ENCODE data around the gene TYROBP. TPM values are rescaled to one million over a fixed set of nuclear protein-coding genes. Genes with fewer than 3 reads are reported as not detected.

Gene TYROBP
- polyA plus RNA-seq, 2 of the 4 experiments (the other 2 are of a cell fraction): 0.21 TPM; not detected in 1

DNA sequence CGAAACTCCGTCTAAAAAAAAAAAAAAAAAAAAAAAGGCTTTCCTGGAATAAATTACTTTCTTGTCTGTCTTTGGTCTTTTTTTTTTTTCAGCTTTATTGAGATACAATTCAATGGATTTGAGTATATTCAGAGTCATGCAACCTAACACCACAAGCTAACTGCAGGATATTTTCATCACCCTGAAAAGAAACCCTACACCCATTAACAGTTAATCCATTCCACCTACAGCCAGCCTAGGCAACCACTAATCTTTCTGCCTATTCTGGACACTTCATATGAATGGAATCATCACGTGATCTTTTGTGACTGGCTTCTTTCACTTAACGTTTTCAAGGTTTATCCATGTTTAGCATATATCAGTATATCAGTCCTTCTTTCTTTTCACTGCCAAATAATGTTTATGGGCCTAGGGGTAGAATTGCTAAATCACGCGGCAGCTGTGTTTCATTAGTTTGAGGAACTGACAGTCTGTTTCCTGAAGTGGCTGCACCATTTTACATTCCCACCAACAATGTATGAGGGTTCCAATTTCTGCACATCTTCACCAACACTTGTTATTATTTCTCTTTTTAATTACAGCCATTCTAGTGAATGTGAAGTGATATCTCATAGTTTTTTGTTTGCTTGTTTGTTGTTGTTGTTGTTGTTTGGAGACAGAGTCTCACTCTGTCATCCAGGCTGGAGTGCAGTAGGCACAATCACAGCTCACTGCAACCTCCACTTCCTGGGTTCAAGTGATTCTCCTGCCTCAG is 48.0 kb upstream of the TYROBP start:
- DNase-seq (ENCODE audit: low read depth in 1 of 2, low spot score in 1 of 2) (no peak), ATAC-seq (no peak), FAIRE-seq (peak; percentile 94)
- peaks cover 7% of the 10 kb centered on the region; the same call in 2 of the 3 replicates for H3K4me1 ChIP-seq
- ChIA-PET POLR2A (interaction anchor here (0.6 kb wide), 1 partner anchor 461 kb away, joined by 4 read pairs; no protein-coding TSS in a partner anchor), CTCF (interaction anchor here (0.7 to 2.2 kb wide), 5 partner anchors 10 to 105 kb away, joined by 3 to 7 read pairs (median 3); no protein-coding TSS in a partner anchor)
- H3K9me3 ChIP-seq: peaks cover 7% of the 10 kb centered on the region; the same call in 2 of the 3 replicates
- H3K4me2 ChIP-seq: no peak overlapping the region
- 51% methylated on average over 6 of the region's 6 CpGs for WGBS (ENCODE audit: missing lambda C conversion rate)
- TF ChIP-seq, protein P1, sequence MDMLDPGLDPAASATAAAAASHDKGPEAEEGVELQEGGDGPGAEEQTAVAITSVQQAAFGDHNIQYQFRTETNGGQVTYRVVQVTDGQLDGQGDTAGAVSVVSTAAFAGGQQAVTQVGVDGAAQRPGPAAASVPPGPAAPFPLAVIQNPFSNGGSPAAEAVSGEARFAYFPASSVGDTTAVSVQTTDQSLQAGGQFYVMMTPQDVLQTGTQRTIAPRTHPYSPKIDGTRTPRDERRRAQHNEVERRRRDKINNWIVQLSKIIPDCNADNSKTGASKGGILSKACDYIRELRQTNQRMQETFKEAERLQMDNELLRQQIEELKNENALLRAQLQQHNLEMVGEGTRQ (IDR thresholded peaks at IDR 0.05): peak; percentile 55; the same call in 1 of the 2 replicates
- TF ChIP-seq KDM5A (IDR thresholded peaks at IDR 0.05): no peak
- no peak overlapping the region for H3K27ac ChIP-seq
- H3K4me3 ChIP-seq: no peak overlapping the region

DNA sequence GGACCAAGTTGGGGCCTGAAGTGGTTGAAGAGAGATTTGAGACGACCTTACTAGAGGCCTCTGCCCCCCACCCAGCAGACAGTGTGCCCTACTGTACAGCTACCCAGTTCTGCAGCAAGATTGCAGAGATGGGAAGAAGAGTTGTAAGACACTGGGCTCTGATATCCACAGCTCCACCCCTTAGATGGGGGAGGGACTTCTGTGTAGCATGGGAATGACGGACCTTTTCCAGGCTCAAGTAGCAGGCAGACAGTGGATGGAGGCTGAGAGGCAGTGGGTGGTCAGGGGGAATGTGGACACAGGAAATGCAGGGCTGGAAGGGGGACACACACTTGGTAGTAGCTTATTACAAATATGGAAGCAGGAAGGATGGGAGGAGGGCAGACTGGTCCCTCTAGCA is 41.0 kb upstream of the TYROBP start:
- no peak for FAIRE-seq
- Histone ChIP-seq H3K4me1 (no peaks in the 10 kb centered on the region), H3K4me3 (no peak overlapping the region), H3K4me2 (no peak overlapping the region), H3K9me3 (no peaks in the 10 kb centered on the region), H3K27ac (no peak overlapping the region)
- ChIA-PET POLR2A (interaction anchor here (0.6 to 1.7 kb wide), 4 partner anchors 18 to 138 kb away, joined by 3 to 5 read pairs (median 4); partner anchors contain the start of gene THAP8), CTCF (interaction anchor here (0.6 to 1.9 kb wide), 10 partner anchors 8 to 614 kb away, joined by 3 to 6 read pairs (median 3); no protein-coding TSS in a partner anchor)
- TF ChIP-seq TFCP2L1 (CRISPR knock-in tag; IDR thresholded peaks at IDR 0.05) (no peak), KDM5A (IDR thresholded peaks at IDR 0.05) (no peak)
- WGBS (ENCODE audit: missing lambda C conversion rate): 4% methylated on average over 2 of the region's 2 CpGs
- peak in 1 of 2 experiments; percentile 43; a peak in 4 of 6 replicates for ATAC-seq
- peak; percentile 42 to 62 for DNase-seq (ENCODE audit: low read depth in 1 of 2, low spot score in 1 of 2)

DNA sequence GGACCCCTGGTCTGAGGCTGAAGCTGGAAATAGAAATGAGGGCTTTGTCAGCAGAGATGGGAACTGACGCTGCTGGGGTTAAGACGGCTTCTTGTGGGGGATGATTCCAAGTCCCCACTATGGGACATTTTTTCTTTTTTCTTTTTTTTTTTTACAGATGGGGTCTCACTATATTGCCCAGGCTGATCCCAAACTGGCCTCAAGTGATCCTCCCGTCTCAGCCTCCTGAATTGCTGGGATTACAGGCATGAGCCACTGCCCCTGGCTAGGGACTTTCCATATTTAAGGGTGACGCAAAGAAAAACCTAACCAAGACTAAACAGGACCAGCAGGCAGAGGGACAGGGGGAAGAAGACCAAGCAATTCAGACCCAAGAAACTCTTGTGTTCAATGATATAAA is 38.1 kb upstream of the TYROBP start:
- Histone ChIP-seq H3K4me3 (no peak overlapping the region), H3K4me2 (no peak overlapping the region), H3K27ac (no peak overlapping the region), H3K4me1 (no peaks in the 10 kb centered on the region), H3K9me3 (no peaks in the 10 kb centered on the region)
- DNase-seq (ENCODE audit: low read depth in 1 of 2, low spot score in 1 of 2) (no peak), ATAC-seq (no peak), FAIRE-seq (peak; percentile 18)
- 90% methylated on average over 4 of the region's 4 CpGs for WGBS (ENCODE audit: missing lambda C conversion rate)
- ChIA-PET POLR2A (no interaction called here), CTCF (interaction anchor here (0.6 to 2.4 kb wide), 13 partner anchors 36 to 241 kb away, joined by 3 to 10 read pairs (median 4); partner anchors contain the start of genes NFKBID and THAP8)
- no peak for TF ChIP-seq BHLHE40 (IDR thresholded peaks at IDR 0.05; ENCODE audit: low read depth, low read length)
- TF ChIP-seq NPAS2 (CRISPR knock-in tag; IDR thresholded peaks at IDR 0.05; ENCODE audit: borderline replicate concordance): no peak
- TF ChIP-seq, protein P2, sequence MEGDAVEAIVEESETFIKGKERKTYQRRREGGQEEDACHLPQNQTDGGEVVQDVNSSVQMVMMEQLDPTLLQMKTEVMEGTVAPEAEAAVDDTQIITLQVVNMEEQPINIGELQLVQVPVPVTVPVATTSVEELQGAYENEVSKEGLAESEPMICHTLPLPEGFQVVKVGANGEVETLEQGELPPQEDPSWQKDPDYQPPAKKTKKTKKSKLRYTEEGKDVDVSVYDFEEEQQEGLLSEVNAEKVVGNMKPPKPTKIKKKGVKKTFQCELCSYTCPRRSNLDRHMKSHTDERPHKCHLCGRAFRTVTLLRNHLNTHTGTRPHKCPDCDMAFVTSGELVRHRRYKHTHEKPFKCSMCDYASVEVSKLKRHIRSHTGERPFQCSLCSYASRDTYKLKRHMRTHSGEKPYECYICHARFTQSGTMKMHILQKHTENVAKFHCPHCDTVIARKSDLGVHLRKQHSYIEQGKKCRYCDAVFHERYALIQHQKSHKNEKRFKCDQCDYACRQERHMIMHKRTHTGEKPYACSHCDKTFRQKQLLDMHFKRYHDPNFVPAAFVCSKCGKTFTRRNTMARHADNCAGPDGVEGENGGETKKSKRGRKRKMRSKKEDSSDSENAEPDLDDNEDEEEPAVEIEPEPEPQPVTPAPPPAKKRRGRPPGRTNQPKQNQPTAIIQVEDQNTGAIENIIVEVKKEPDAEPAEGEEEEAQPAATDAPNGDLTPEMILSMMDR (IDR thresholded peaks at IDR 0.05): no peak
- TF ChIP-seq RFX5 (IDR thresholded peaks at IDR 0.05): no peak
- TF ChIP-seq POLR2AphosphoS2 (conservative IDR thresholded peaks at IDR 0.05; ENCODE audit: low read length): no peak
- TF ChIP-seq CBX2 (IDR thresholded peaks at IDR 0.05; ENCODE audit: borderline replicate concordance, low read depth): no peak
- TF ChIP-seq CBX8 (IDR thresholded peaks at IDR 0.05): no peak
- no peak for TF ChIP-seq CHD2 (IDR thresholded peaks at IDR 0.05; ENCODE audit: low read length, partially characterized antibody)
- no peak for TF ChIP-seq KDM1A (IDR thresholded peaks at IDR 0.05; ENCODE audit: low read depth)
- no peak for TF ChIP-seq EHMT2 (IDR thresholded peaks at IDR 0.05; ENCODE audit: low read depth)
- TF ChIP-seq HOXA7 (CRISPR knock-in tag; IDR thresholded peaks at IDR 0.05): no peak

DNA sequence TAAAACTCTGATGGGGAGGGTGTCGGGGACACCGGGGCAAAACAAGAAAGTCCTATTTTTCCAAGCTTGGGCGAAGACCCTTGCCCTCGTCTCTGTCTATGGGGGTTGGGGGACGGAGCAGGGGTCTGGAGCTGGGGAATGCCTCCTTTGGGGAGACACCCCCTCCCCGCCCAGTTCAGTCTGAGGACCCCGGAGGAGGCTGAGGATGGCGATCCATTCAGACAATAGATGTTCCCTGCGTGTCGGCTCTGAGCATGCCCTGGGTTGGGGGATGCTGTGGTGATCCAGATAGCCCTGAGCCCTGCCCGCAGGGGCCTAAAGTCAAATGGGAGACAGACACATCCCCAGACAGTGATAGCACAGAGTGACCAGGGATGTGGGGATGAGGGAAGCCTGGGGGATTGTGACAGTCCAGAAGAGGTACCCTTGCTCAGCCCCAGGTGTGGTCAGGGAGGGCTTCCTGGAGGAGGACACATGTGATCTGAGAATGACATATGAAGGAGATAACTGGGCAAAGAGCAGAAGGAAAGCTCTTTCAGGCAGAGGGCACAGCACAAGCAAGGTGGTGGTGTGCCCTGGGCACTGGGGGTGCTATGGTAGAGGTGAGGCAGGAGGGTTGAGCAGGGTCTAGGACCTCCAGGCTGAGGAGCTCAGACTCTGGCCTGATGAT is 37.2 kb upstream of the TYROBP start:
- Histone ChIP-seq H3K4me2 (no peak overlapping the region), H3K4me1 (no peaks in the 10 kb centered on the region), H3K4me3 (no peak overlapping the region), H3K9me3 (no peaks in the 10 kb centered on the region), H3K27ac (no peak overlapping the region)
- WGBS (ENCODE audit: missing lambda C conversion rate): 89% methylated on average over 11 of the region's 11 CpGs
- no peak for DNase-seq (ENCODE audit: low read depth in 1 of 2, low spot score in 1 of 2)
- FAIRE-seq: no peak
- ATAC-seq: no peak
- ChIA-PET POLR2A (no interaction called here), CTCF (interaction anchor here (0.6 to 2.4 kb wide), 4 partner anchors 35 to 126 kb away, joined by 3 to 10 read pairs (median 4); partner anchors contain the start of gene NFKBID)
- TF ChIP-seq FOSB (CRISPR knock-in tag; IDR thresholded peaks at IDR 0.05) (no peak), ZFP36 (IDR thresholded peaks at IDR 0.05; ENCODE audit: borderline replicate concordance, partially characterized antibody) (peak; percentile 98)
